ENCODE results near the gene THSD7B.

Gene THSD7B

DNA sequence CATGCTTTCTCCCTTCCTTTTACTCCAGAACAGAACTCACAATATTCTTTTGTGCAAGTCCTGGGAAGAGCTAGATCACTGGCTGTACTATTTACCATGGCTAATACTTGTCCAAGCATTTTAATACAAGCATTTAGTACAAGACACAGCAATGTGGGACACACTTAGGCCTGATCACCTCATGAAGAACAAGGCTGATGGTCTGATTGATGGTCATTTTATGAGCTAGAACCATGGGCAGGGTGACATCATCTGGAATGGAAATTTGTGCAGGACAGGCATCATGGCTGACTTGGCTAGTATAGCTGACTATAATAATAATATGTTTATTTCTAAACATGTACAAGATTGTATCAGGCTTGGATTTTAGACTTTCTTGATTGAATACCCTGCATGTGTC, 824.8 kb downstream of the THSD7B start:
- CTCF ChIA-PET, result no interaction called here
- POLR2A ChIA-PET (ENCODE audit: low non-redundant PET), result no interaction called here
- TF ChIP-seq, protein P1, sequence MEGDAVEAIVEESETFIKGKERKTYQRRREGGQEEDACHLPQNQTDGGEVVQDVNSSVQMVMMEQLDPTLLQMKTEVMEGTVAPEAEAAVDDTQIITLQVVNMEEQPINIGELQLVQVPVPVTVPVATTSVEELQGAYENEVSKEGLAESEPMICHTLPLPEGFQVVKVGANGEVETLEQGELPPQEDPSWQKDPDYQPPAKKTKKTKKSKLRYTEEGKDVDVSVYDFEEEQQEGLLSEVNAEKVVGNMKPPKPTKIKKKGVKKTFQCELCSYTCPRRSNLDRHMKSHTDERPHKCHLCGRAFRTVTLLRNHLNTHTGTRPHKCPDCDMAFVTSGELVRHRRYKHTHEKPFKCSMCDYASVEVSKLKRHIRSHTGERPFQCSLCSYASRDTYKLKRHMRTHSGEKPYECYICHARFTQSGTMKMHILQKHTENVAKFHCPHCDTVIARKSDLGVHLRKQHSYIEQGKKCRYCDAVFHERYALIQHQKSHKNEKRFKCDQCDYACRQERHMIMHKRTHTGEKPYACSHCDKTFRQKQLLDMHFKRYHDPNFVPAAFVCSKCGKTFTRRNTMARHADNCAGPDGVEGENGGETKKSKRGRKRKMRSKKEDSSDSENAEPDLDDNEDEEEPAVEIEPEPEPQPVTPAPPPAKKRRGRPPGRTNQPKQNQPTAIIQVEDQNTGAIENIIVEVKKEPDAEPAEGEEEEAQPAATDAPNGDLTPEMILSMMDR (conservative IDR thresholded peaks at IDR 0.05; ENCODE audit: low read depth), result no peak
- H3K27ac ChIP-seq, result no peak overlapping the region
- no peak for DNase-seq (ENCODE audit: low spot score)

DNA sequence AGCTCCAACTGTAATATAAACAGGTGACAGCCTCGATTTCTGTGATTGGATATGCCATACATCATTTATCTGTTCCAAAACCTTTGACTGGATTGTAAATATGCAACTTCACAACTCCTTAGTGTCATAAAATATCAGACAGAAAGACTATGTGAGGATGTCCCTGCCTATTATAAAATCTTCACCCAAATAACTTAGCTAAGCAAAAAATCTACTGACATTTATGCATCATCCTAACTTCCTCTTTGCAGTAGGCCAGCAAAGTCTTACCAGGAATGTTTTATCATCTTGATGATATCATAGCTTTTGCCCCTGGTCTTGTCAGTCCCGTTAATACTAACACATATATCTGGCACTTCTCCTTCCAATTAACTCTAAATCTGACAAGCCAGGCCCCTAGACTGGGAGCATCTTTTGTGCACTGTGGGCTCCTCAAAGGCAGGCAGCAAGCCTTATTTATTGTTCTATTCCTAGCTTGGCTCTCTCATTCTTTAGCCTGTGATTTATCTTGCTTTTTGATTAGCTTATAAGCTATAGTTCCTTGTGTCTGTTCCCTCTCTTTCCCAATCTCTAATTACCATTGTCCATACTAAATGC, 842.5 kb downstream of the THSD7B start:
- CTCF ChIA-PET, result interaction anchor here (0.5 kb wide), 1 partner anchor 29 kb away, joined by 3 read pairs; no protein-coding TSS in a partner anchor
- TF ChIP-seq, protein P1 (conservative IDR thresholded peaks at IDR 0.05; ENCODE audit: low read depth), result no peak
- DNase-seq (ENCODE audit: low spot score), result no peak
- POLR2A ChIA-PET (ENCODE audit: low non-redundant PET), result no interaction called here
- H3K27ac ChIP-seq, result no peak overlapping the region

DNA sequence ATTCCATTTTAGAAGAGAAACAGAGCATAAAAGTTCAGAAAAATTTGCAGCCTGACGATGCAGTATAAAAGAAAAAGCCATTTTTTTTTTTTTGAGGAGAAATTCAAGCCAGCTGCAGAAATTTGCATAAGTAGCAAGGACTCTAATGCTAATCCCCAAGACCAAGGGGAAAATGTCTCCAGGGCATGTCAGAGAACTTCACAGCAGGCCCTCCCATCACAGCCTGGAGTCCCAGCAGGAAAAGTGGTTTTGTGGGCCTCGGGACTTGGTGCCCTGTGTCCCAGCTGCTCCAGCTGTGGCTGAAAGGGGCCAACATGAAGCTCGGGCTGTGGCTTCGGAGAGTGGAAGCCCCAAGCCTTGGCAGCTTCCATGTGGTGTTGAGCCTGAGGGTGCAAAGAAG, 873.6 kb downstream of the THSD7B start:
- ChIA-PET CTCF (no interaction called here), POLR2A (ENCODE audit: low non-redundant PET) (no interaction called here)
- TF ChIP-seq, protein P1 (conservative IDR thresholded peaks at IDR 0.05; ENCODE audit: low read depth), result no peak
- no peak overlapping the region for H3K27ac ChIP-seq
- no peak for DNase-seq (ENCODE audit: low spot score)

DNA sequence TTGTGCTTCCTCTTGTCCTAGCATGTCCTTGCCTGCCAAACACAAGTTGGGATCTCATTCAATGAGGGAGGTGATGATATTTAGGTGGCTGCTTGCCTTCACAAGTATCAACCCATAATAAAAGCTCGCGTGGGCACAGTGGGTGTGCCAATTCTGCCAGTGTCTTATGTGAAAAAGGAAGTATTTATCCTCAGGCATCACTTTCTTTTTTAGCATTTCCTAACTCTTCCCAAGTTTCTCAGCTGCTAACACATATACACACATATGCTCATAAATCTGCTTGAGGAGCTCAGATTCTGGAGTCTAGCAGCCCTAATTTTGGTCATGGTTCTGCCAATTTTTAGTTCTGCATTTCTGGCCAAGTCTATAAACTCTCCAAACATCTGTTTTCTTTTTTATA, 879.4 kb downstream of the THSD7B start:
- H3K27ac ChIP-seq, result no peak overlapping the region
- no peak for DNase-seq (ENCODE audit: low spot score)
- TF ChIP-seq, protein P1 (conservative IDR thresholded peaks at IDR 0.05; ENCODE audit: low read depth), result no peak
- ChIA-PET POLR2A (ENCODE audit: low non-redundant PET) (no interaction called here), CTCF (no interaction called here)

DNA sequence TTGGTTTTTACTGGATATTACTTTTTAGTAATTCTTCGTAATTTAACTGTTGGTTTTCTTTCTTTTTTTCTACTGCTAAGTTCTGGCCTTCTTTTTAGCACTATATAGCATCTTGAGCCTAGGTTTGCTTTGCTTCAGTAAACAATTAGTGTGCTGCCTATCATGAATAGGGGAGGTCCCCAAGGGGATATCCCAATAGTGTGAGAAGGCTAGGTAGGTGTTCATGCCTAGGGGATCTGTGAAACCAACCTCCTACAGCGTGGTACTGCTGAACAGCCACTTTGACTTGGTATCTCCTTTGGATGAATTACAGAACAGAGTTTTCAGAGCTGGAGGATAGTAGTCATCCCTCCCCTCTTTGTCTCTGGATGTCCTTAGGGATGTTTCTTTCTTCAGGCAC, 888.7 kb downstream of the THSD7B start:
- POLR2A ChIA-PET (ENCODE audit: low non-redundant PET), result no interaction called here
- CTCF ChIA-PET, result no interaction called here
- TF ChIP-seq, protein P1 (conservative IDR thresholded peaks at IDR 0.05; ENCODE audit: low read depth), result no peak

DNA sequence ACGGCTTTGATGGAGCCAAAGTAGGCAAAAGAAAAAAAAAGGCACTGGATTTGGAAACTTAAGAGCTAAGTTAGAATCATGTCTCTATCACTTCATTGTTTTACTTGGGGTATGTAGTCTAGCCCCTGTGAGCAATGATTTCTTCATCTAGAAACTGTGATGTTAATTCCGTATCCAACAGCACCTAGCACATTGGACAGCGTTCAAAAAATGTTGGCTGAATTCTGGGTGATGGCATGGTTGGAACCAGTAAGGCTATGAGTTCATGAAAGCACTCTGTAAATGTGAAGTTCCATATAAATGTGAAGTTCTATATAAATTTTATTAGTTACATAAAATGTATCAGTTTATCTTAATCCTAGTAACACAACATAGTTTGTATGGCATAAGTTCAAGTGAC, 890.5 kb downstream of the THSD7B start:
- POLR2A ChIA-PET (ENCODE audit: low non-redundant PET), result no interaction called here
- H3K27ac ChIP-seq, result no peak overlapping the region
- CTCF ChIA-PET, result no interaction called here
- no peak for DNase-seq (ENCODE audit: low spot score)
- TF ChIP-seq, protein P1 (conservative IDR thresholded peaks at IDR 0.05; ENCODE audit: low read depth), result no peak

More for the DNA sequence above, 888.7 kb downstream of the THSD7B start:
- no peak for DNase-seq (ENCODE audit: low spot score)
- no peak overlapping the region for H3K27ac ChIP-seq

All from RWPE1 (cell line).